Neural progenitor cell (in vitro differentiated cells): ENCODE measurements around the gene FAM204A.

ENCODE experiments used
- EZH2 ChIP-seq: fragments of 200-600 bp; sonication (generic); IDR thresholded peaks from 2 replicates; pipeline ENCODE4 v1.6.1; 2017; ENCODE audit warnings: antibody characterized with exemption, mild to moderate bottlenecking, moderate library complexity
- EZH2phosphoT487 ChIP-seq: fragments of 200-600 bp; sonication (generic); IDR thresholded peaks from 2 replicates; pipeline ENCODE4 v1.6.1; 2017; ENCODE audit warnings: antibody characterized with exemption
- TF ChIP-seq, protein P1 (sequence below): fragments of 200-600 bp; sonication (generic); IDR thresholded peaks from 2 replicates; pipeline ENCODE4 v1.5.1; 2017; ENCODE audit warnings: antibody characterized with exemption, mild to moderate bottlenecking

DNA sequence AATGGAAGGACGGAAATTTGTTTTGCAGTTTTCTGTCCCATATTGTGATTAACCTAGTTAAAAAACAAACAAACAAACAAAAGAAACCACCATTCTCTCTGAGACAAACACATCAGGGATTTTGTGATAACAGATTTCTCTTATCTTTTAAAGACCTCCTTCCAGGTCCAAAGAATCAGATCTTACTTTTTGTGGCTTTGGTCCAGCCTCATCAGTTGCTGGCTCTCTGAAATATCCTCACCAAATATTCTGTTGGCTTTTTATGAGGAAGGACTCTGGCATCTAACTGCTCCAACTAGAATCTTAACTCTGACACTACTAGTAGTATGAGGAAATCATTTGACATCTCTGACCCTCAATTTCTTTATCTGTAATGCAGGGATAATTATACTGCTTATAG lies 4.8 kb downstream of the FAM204A start:
- TF ChIP-seq, protein P1, sequence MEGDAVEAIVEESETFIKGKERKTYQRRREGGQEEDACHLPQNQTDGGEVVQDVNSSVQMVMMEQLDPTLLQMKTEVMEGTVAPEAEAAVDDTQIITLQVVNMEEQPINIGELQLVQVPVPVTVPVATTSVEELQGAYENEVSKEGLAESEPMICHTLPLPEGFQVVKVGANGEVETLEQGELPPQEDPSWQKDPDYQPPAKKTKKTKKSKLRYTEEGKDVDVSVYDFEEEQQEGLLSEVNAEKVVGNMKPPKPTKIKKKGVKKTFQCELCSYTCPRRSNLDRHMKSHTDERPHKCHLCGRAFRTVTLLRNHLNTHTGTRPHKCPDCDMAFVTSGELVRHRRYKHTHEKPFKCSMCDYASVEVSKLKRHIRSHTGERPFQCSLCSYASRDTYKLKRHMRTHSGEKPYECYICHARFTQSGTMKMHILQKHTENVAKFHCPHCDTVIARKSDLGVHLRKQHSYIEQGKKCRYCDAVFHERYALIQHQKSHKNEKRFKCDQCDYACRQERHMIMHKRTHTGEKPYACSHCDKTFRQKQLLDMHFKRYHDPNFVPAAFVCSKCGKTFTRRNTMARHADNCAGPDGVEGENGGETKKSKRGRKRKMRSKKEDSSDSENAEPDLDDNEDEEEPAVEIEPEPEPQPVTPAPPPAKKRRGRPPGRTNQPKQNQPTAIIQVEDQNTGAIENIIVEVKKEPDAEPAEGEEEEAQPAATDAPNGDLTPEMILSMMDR: no peak
- no peak for TF ChIP-seq EZH2phosphoT487
- no peak for TF ChIP-seq EZH2
